Ureter (tissue), 1 donor: ENCODE data around the gene QPRT. TPM values are rescaled to one million over a fixed set of nuclear protein-coding genes. Genes with fewer than 3 reads are reported as not detected.
"Not testable (repeated sequence)": the region's sequence is repeated elsewhere in the genome, so short reads cannot be mapped to it uniquely, and the experiment has no call there.

Experiments used
- DNase-seq: peaks from one replicate; pipeline ENCODE4 v3.0.0-alpha.2; 2020; ENCODE audit warnings: low spot score
- total RNA-seq: library from RNA; stranded (reverse); gene quantifications from one replicate; pipeline ENCODE4 v1.2.4, GENCODE V29; 2023
- donor health status: DM: yes; HTN: yes; CAD: no.

Gene QPRT
- total RNA-seq, 1 donor from 2014 or later, result 24.7 TPM

DNA sequence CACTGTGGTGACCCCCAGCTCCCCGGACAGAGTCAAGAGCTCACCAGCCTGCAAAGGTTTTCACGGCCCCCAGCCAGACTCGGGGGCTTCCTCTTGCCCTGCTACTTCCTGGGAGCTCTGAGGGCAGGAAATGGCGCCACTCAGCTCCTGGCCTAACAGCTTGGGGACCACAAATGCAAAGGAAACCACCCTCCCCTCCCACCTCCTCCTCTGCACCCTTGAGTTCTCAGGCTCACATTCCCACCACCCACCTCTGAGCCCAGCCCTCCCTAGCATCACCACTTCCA lies 16.3 kb upstream of the QPRT start:
- no peak for DNase-seq

DNA sequence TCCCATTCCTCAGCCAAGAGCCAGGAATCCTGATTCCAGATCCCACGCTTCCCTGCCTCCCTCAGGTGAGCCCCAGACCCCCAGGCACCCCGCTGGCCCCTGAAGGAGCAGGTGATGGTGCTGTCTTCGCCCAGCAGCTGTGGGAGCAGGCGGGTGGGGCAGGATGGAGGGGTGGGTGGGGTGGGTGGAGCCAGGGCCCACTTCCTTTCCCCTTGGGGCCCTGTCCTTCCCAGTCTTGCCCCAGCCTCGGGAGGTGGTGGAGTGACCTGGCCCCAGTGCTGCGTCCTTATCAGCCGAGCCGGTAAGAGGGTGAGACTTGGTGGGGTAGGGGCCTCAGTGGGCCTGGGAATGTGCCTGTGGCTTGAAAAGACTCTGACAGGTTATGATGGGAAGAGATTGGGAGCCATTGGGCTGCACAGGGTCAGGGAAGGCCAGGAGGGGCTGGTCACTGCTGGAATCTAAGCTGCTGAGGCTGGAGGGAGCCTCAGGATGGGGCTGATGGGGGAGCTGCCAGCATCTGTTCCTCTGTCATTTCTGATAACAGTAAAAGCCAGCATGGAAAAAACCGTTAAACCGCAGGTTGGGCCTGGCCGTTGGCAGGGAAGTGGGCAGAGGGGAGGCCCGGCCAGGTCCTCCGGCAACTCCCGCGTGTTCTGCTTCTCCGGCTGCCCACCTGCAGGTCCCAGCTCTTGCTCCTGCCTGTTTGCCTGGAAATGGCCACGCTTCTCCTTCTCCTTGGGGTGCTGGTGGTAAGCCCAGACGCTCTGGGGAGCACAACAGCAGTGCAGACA lies 15.8 kb upstream of the QPRT start, which contains the start of gene SPN:
SPN (plus strand) TSS at position 232 of the 791 bp plus-strand sequence; CDS start at position 714, 482 bp downstream.
- no peak for DNase-seq

DNA sequence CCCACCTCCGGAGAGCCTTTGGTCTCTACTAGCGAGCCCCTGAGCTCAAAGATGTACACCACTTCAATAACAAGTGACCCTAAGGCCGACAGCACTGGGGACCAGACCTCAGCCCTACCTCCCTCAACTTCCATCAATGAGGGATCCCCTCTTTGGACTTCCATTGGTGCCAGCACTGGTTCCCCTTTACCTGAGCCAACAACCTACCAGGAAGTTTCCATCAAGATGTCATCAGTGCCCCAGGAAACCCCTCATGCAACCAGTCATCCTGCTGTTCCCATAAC lies 15.2 kb upstream of the QPRT start:
- no peak for DNase-seq

DNA sequence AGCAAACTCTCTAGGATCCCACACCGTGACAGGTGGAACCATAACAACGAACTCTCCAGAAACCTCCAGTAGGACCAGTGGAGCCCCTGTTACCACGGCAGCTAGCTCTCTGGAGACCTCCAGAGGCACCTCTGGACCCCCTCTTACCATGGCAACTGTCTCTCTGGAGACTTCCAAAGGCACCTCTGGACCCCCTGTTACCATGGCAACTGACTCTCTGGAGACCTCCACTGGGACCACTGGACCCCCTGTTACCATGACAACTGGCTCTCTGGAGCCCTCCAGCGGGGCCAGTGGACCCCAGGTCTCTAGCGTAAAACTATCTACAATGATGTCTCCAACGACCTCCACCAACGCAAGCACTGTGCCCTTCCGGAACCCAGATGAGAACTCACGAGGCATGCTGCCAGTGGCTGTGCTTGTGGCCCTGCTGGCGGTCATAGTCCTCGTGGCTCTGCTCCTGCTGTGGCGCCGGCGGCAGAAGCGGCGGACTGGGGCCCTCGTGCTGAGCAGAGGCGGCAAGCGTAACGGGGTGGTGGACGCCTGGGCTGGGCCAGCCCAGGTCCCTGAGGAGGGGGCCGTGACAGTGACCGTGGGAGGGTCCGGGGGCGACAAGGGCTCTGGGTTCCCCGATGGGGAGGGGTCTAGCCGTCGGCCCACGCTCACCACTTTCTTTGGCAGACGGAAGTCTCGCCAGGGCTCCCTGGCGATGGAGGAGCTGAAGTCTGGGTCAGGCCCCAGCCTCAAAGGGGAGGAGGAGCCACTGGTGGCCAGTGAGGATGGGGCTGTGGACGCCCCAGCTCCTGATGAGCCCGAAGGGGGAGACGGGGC lies 14.7 kb upstream of the QPRT start:
- DNase-seq, result no peak

- DNase-seq, result no peak
Measured at GRCh38 chr16:29665294-29666077, 13.5 kb upstream of the QPRT start.

DNA sequence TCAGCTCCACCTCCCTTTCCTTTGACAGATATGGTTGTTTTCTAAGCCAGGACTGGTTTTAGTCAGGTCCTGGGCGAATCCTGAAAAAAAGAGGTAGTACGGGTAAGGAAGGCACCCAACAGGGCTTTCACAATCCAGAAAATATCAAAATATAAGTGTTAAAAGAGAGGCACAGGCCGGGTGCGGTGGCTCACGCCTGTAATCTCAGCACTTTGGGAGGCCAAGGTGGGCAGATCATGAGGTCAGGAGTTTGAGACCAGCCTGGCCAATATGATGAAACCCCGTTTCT lies 11.7 kb upstream of the QPRT start:
- not testable (repeated sequence) for DNase-seq

DNA sequence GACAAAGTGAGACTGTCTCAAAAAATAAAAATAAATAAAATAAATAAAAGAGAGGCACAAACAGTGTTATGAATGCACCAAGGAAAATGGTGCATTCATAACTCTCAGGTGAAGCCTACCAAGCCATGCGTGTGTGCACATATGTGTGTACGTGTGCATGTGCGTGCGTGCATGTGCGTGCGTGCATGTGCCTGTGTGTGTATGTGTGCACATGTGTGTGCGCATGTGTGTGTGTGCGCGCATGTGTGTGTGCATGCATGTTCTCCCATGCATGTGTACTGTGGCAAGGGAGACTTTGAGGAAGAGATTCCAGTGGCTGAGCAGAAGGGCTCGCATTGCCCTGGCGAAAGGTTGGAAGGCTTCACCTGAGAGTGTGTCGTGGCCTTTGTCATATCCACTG lies 11.2 kb upstream of the QPRT start:
- DNase-seq, result no peak

DNA sequence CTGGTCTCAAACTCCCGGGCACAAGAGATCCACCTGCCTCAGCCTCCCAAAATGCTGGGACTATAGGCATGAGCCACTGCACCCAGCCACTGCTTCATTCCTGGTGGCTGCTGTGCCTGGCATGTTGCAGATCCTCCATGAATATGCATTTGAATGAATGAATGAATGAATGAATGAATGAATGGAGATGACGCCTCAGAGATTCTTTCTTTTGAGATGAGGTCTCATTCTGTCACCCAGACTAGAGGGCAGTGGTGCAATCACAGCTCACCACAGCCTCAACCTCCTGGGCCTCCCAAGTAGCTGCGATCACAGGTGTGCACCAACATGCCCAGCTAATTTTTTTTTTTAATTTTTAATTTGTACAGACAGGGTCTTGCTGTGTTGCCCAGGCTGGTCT lies 10.7 kb upstream of the QPRT start:
- no peak for DNase-seq

DNA sequence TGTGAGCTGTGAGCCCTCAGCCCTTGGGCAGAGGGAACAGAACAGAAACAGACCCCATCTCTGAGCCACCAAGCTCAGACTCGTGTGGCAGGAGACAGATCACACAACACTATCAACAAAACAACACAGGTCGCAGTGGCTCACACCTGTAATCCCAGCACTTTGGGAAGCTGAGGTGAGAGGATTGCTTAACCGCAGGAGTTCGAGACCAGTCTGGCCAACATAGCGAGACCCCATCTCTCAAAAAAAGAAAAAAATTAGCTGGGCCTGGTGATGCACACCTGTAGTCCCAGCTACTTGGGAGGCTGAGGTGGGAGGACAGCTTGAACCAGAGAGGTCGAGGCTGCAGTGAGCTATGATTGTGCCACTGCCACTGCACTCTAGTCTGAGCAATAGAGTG lies 5.5 kb upstream of the QPRT start:
- DNase-seq, result no peak

DNA sequence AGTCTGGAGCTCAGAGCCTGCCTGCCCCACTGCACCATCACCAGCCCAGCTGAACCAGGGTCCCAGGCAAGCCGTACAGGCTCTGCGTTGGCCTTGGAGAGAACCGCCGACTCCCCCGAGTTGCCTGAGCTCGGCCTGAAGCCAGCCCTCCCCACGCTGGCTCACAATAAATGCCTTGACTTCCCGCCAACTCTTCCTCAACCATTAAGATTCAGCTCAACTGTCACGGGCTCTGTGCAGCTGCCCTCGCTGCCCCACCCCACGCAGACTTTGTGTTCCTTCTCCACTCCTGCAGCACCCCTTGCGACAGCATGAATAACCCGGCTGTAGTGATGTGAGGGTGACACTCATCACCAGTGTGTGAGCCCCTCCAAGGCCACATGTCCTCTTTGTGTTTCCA lies 4.8 kb upstream of the QPRT start:
- DNase-seq, result no peak

GRCh38 chr16:29675811-29676643 lies 3.0 kb upstream of the QPRT start:
- DNase-seq, result no peak

GRCh38 chr16:29676989-29677785 lies 1.8 kb upstream of the QPRT start:
- no peak for DNase-seq

DNA sequence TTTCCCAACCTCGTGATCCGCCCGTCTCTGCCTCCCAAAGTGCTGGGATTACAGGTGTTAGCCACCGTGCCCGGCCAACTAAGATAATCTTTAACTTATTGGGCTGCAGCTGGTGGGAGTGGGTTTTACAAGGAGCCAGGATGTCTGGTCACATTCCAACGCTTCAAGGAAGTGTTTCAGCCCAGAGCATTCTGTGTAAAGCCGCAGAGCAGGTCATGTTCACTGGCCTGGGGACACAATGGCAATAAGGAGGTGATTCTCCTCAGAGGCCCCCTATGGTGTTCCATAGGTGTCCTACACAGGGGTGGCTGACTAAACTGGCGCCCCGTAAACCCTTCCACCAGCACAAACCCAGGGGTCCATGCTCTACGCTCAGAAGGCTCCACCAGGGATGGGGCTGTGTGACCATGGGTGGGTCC lies 1.2 kb downstream of the QPRT start:
- DNase-seq, result no peak

DNA sequence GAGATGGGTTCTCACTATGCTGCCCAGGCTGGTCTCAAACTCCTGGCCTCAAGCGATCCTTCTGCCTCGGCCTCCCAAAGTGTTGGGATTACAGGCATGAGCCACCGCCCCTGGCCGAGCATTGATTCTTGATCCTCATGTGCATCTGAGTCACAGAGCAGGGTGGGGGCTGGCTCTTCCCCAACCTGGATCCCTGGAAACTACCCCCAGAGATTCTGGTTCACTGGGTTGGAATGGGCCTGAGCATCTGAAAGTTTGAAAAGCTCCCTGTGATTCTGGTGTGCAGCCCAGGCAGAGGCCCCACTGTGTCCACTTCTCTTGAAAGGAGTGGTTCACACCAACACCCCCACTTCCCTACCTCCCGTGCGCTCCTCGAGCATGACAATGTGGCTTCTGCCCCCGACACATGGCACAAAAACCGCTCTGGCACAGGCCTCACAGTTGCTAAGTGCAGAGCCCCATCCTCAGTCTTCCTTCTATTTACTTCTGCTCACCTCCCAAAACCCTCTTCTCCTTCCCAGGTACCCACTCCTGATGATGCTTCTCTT lies 4.6 kb downstream of the QPRT start:
- no peak for DNase-seq

- DNase-seq, result no peak
Measured at GRCh38 chr16:29684679-29685078, 5.7 kb downstream of the QPRT start.

DNA sequence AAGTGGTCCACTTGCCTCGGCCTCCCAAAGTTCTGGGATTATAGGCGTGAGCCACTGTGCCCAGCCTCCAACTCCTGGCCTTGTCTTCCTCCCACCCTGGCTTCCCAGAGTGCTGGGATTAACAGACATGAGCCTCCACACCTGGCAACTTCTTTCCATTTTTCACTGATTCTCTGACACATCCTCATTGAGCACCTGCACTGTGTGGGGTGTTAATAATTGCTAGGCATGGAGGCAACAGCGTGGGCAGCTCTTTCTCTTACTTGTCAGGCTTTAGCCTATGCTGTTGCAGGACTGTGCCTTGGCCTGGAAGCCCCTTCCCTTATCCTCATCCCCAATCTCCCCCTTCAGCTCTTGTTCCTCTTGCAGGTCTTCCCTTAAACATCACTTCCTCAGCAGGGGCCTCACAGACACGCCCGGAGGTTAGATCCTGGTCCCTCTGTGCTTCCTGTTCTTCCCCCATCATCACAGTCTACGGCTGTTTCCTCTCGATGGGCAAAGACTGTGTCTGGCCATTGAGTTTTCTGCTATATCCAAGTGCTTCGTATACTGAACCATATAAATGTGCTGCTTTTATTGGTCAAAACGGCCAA lies 7.9 kb downstream of the QPRT start:
- no peak for DNase-seq

DNA sequence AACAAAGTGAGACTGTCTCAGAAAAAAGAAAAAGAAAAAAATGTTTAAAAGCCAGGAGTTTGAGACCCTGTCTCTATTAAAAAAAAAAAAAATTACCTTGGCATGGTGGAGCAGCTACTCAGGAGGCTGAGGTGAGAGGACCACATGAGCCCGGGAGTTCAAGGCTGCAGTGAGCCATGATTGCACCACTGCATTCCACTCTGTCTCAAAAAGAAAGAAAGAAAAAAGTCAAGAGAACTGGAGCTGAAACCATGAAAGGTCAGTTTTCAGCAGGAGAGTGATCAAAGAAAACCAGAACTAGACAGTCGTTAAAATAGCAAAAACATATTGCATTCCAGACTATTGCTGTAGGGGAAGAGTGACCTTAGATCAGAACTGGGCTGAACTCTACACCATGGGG lies 8.8 kb downstream of the QPRT start:
- DNase-seq, result no peak

GRCh38 chr16:29688172-29688571 lies 9.2 kb downstream of the QPRT start:
- DNase-seq, result no peak

DNA sequence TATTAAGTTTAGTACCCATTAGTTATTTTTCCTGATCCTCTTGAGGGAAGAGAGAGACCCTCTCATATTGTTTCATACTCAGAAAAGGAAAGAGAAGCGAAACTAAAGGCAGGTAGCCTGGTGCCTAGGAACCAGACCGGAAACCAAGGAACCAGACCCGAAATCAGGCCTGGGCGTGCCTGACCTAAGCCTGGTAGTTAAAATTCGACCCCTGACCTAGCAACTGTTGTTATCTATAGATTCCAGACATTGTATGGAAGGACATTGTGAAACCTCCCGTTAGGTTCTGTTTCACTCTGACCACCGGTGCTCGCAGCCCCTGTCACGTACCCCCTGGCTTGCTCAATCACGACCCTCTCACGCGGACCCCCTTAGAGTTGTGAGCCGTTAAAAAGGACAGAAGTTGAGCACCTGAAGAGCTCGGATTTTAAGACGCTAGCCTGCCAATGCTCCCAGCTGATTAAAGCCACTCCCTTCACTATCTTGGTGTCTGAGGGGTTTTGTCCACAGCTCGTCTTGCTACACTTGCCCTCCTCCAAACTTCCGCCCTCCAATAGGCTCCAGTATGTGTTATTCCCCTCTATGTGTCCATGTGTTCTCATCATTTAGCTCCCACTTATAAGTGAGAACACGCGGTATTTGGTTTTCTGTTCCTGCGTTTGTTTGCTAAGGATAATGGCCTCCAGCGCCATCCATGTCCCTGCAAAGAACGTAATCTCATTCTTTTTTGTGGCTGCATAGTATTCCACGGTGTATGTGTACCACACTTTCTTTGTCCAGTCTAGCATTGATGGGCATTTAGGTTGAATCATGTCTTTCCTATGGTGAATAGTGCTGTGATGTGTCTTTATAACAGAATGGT lies 10.7 kb downstream of the QPRT start:
- DNase-seq, result not testable (repeated sequence)
